ENCODE measurements around the gene CHAD. TPM values are rescaled to one million over a fixed set of nuclear protein-coding genes. Genes with fewer than 3 reads are reported as not detected.

The CHAD gene
- total RNA-seq, 1 experiment from 2014 or later: not detected

DNA sequence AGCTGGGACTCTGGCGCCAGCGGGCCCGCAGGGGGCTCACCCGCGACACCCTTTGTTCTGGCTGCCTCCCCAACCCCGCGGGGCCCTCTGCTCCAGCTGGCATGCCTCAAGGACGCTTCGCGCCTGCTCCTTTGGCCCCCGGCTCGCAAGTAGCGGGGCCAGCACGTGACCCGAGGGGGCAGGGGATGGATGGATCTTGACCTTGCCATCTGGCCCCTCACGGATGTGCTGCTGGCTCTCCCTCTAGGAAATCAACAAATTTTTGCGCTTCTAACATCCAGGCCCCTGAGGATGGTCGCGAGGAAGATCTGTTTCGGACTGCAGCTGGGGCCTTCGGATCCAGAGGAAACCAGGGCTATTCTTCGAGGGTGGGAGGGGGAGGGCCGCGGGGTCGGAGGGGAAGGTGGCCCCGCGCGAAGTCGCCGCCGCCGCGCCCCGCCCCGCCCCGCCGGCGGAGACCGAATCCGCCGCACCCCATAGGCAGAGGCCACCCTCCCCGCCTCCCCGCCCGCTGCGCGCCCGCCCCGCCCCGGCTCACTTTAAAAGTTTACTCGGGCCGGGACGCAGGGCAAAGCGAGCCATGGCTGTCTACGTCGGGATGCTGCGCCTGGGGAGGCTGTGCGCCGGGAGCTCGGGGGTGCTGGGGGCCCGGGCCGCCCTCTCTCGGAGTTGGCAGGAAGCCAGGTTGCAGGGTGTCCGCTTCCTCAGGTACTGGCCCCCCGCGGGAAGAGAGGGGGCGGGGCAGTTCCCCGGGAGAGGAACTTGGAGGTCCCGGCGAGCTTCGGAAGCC, 42.8 kb downstream of the CHAD start, which contains the start of gene ACSF2:
Gene ACSF2 (plus strand): TSS at position 537 of the 790 bp plus-strand sequence. CDS start 44 bp downstream, at position 581.
- peak within 1 kb of the TSS; percentile 78 for H3K27ac ChIP-seq (ENCODE audit: low read length)
- in situ Hi-C loops (cut with HindIII; ENCODE audit: low pct_unique_long_range_greater_than_20kb, low sequenced_read_pairs) (no loop called here), intact Hi-C loops (cut with micrococcal nuclease; ENCODE audit: unreplicated experiment) (no loop called here)
- no TSS peak for BruUV-seq (replicated peaks)
- POLR2A ChIA-PET: interaction anchor here (0.6 kb wide), 1 partner anchor 72 kb away, joined by 4 read pairs; no protein-coding TSS in a partner anchor
- H3K36me3 ChIP-seq (ENCODE audit: control insufficient read depth, insufficient read depth, low read length): no peaks in the 10 kb centered on the region; the same call in 1 of the 2 replicates
- H3K9me3 ChIP-seq (ENCODE audit: control insufficient read depth, insufficient read depth, low read depth, low read length): no peaks in the 10 kb centered on the region
- H3K27me3 ChIP-seq (ENCODE audit: control insufficient read depth, insufficient read depth, low read length): no peaks in the 10 kb centered on the region
- no peak for DNase-seq (ENCODE audit: low read depth, low spot score)
- TF ChIP-seq, protein P1, sequence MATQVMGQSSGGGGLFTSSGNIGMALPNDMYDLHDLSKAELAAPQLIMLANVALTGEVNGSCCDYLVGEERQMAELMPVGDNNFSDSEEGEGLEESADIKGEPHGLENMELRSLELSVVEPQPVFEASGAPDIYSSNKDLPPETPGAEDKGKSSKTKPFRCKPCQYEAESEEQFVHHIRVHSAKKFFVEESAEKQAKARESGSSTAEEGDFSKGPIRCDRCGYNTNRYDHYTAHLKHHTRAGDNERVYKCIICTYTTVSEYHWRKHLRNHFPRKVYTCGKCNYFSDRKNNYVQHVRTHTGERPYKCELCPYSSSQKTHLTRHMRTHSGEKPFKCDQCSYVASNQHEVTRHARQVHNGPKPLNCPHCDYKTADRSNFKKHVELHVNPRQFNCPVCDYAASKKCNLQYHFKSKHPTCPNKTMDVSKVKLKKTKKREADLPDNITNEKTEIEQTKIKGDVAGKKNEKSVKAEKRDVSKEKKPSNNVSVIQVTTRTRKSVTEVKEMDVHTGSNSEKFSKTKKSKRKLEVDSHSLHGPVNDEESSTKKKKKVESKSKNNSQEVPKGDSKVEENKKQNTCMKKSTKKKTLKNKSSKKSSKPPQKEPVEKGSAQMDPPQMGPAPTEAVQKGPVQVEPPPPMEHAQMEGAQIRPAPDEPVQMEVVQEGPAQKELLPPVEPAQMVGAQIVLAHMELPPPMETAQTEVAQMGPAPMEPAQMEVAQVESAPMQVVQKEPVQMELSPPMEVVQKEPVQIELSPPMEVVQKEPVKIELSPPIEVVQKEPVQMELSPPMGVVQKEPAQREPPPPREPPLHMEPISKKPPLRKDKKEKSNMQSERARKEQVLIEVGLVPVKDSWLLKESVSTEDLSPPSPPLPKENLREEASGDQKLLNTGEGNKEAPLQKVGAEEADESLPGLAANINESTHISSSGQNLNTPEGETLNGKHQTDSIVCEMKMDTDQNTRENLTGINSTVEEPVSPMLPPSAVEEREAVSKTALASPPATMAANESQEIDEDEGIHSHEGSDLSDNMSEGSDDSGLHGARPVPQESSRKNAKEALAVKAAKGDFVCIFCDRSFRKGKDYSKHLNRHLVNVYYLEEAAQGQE (IDR thresholded peaks at IDR 0.05; ENCODE audit: insufficient read depth in 1 of 2, low read depth in 2 of 2, low read length in 1 of 2): no peak
- TF ChIP-seq POLR2AphosphoS5 (IDR thresholded peaks at IDR 0.05; ENCODE audit: low read depth, low read length) (no peak), TCF7L2 (IDR thresholded peaks at IDR 0.05; ENCODE audit: low read depth, low read length) (no peak), SIN3A (IDR thresholded peaks at IDR 0.05; ENCODE audit: borderline replicate concordance, insufficient read depth, low read depth, low read length) (no peak), CTCF (IDR thresholded peaks at IDR 0.05) (no peak)
- H3K4me3 ChIP-seq (ENCODE audit: low read depth in 2 of 2, low read length in 2 of 2): peak within 1 kb of the TSS; percentile 58 to 66
- CTCF ChIA-PET: interaction anchor here (0.5 to 0.7 kb wide), 3 partner anchors 31 to 357 kb away, joined by 3 to 16 read pairs (median 4); no protein-coding TSS in a partner anchor
- peaks cover 20% of the 10 kb centered on the region for H3K4me1 ChIP-seq (ENCODE audit: control insufficient read depth, insufficient read depth, low read length)
- ATAC-seq: peak; percentile 92

DNA sequence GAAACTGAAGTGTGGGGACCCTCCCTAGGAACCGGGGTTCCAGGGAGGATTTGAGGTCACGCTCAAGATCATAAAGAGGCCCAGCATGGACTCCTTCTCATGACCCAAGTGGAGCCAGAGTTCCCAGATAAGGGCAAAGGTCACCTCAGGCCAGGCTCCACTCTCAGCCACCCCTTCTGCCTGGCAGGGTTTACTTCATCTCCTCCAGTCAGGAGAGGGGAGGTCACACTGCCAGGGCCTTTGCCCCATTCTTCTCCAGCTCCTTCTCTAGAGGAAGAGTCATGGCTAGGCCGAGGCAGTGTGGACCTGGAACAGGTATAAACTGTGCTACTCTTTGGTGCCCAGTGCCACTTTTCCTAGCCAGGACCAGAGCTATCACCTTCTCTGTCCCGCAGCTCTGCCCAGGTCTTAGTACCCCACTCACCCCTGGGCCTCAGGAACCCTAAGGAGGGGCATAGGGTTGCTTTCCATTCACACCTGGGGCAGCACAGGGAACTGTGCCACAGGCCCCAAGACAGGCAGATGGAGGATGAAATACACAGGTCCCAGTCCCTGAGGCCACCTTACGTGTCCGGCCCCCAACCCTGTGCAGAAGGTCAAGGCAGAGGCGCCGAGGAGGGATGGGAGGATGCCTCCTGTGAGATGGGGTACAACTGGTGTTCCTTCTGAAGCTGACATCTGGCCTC, 43.5 kb downstream of the CHAD start:
- H3K27me3 ChIP-seq (ENCODE audit: control insufficient read depth, insufficient read depth, low read length): no peaks in the 10 kb centered on the region
- peak overlapping the region; percentile 78 for H3K27ac ChIP-seq (ENCODE audit: low read length)
- no peaks in the 10 kb centered on the region for H3K9me3 ChIP-seq (ENCODE audit: control insufficient read depth, insufficient read depth, low read depth, low read length)
- ATAC-seq: no peak
- intact Hi-C loops (cut with micrococcal nuclease; ENCODE audit: unreplicated experiment): no loop called here
- ChIA-PET POLR2A (no interaction called here), CTCF (no interaction called here)
- in situ Hi-C loops (cut with HindIII; ENCODE audit: low pct_unique_long_range_greater_than_20kb, low sequenced_read_pairs): no loop called here
- no TSS peak for BruUV-seq (replicated peaks)
- DNase-seq (ENCODE audit: low read depth, low spot score): no peak
- no peaks in the 10 kb centered on the region; the same call in 1 of the 2 replicates for H3K36me3 ChIP-seq (ENCODE audit: control insufficient read depth, insufficient read depth, low read length)
- peak overlapping the region; percentile 58 to 66 for H3K4me3 ChIP-seq (ENCODE audit: low read depth in 2 of 2, low read length in 2 of 2)
- TF ChIP-seq SIN3A (IDR thresholded peaks at IDR 0.05; ENCODE audit: borderline replicate concordance, insufficient read depth, low read depth, low read length): no peak
- TF ChIP-seq CTCF (IDR thresholded peaks at IDR 0.05): no peak
- TF ChIP-seq TCF7L2 (IDR thresholded peaks at IDR 0.05; ENCODE audit: low read depth, low read length): no peak
- TF ChIP-seq, protein P1 (IDR thresholded peaks at IDR 0.05; ENCODE audit: insufficient read depth in 1 of 2, low read depth in 2 of 2, low read length in 1 of 2): no peak
- TF ChIP-seq POLR2AphosphoS5 (IDR thresholded peaks at IDR 0.05; ENCODE audit: low read depth, low read length): no peak
- peaks cover 20% of the 10 kb centered on the region for H3K4me1 ChIP-seq (ENCODE audit: control insufficient read depth, insufficient read depth, low read length)

Data from Panc1 (cell line).